ENCODE data around the gene C16orf92.

Gene C16orf92

DNA sequence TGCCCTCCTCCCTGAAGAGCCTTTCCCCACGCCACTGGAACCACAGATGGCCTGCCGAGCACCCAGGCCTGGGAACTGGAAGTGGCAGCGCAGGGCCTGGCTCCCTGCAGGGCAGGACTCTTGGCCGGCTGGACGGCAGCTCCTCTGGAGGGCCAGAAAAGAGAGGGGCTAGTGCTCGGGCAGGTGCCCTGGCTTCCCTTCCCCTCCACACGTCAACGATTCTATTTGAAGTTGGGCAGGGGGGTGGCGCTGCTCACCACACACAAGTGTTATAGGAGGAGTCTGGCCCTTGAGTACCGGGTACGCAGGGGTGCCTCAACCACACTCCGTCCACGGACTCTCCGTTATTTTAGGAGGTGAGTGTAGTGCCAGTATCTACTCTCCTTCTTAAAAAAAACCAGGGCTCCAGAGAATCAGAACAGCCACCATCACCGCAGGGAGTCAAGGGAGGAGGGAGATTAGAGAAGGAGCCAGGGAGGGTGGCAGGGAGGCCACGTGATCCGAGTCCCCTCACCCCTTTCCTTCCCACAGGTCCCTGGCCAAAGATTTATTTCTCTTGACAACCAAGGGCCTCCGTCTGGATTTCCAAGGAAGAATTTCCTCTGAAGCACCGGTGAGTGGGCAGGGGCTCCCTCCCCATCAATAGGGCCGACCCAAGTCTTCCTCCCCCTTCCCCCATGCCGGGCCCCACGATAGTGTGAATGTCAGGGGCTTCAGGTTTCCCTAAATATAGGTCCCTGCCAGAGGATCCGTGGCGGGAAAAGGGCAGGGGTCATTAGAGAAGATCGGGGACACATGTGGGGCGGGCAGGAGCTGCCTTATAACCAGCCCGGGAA, 41.1 kb downstream of the C16orf92 start:
- peak overlapping the region; percentile 98 for H3K4me3 ChIP-seq (ENCODE audit: low read depth, low read length)
- DNase-seq (ENCODE audit: low read depth) = no peak
- TF ChIP-seq, protein P1, sequence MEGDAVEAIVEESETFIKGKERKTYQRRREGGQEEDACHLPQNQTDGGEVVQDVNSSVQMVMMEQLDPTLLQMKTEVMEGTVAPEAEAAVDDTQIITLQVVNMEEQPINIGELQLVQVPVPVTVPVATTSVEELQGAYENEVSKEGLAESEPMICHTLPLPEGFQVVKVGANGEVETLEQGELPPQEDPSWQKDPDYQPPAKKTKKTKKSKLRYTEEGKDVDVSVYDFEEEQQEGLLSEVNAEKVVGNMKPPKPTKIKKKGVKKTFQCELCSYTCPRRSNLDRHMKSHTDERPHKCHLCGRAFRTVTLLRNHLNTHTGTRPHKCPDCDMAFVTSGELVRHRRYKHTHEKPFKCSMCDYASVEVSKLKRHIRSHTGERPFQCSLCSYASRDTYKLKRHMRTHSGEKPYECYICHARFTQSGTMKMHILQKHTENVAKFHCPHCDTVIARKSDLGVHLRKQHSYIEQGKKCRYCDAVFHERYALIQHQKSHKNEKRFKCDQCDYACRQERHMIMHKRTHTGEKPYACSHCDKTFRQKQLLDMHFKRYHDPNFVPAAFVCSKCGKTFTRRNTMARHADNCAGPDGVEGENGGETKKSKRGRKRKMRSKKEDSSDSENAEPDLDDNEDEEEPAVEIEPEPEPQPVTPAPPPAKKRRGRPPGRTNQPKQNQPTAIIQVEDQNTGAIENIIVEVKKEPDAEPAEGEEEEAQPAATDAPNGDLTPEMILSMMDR (IDR thresholded peaks at IDR 0.05; ENCODE audit: control insufficient read depth, extremely low read depth, insufficient read depth) = peak; percentile 41

- no peak for DNase-seq (ENCODE audit: low read depth)
- H3K4me3 ChIP-seq (ENCODE audit: low read depth, low read length) = peak overlapping the region; percentile 98
- TF ChIP-seq, protein P1 (IDR thresholded peaks at IDR 0.05; ENCODE audit: control insufficient read depth, extremely low read depth, insufficient read depth) = no peak
These were observed 41.7 kb downstream of the C16orf92 start for GRCh38 chr16:30064729-30065101.

GRCh38 chr16:30065102-30065942, 42.3 kb downstream of the C16orf92 start, which contains the start of gene ALDOA:
TSS of gene ALDOA (plus strand) at chr16:30065760. CDS start at chr16:30066898, 1,138 bp downstream.
- DNase-seq (ENCODE audit: low read depth) = peak; percentile 91
- TF ChIP-seq, protein P1 (IDR thresholded peaks at IDR 0.05; ENCODE audit: control insufficient read depth, extremely low read depth, insufficient read depth) = 0 out of 2 replicates have a peak, but pooled peaks have one; percentile 6
- H3K4me3 ChIP-seq (ENCODE audit: low read depth, low read length) = peak within 1 kb of the TSS; percentile 98

GRCh38 chr16:30065943-30066760, 43.2 kb downstream of the C16orf92 start:
- peak overlapping the region; percentile 98 for H3K4me3 ChIP-seq (ENCODE audit: low read depth, low read length)
- no peak for DNase-seq (ENCODE audit: low read depth)
- TF ChIP-seq, protein P1 (IDR thresholded peaks at IDR 0.05; ENCODE audit: control insufficient read depth, extremely low read depth, insufficient read depth) = no peak

GRCh38 chr16:30066761-30067583, 44.0 kb downstream of the C16orf92 start:
- TF ChIP-seq, protein P1 (IDR thresholded peaks at IDR 0.05; ENCODE audit: control insufficient read depth, extremely low read depth, insufficient read depth) = no peak
- DNase-seq (ENCODE audit: low read depth) = no peak
- peak overlapping the region; percentile 98 for H3K4me3 ChIP-seq (ENCODE audit: low read depth, low read length)

- DNase-seq (ENCODE audit: low read depth) = no peak
- H3K4me3 ChIP-seq (ENCODE audit: low read depth, low read length) = peak overlapping the region; percentile 98
- TF ChIP-seq, protein P1 (IDR thresholded peaks at IDR 0.05; ENCODE audit: control insufficient read depth, extremely low read depth, insufficient read depth) = no peak
These were observed 44.6 kb downstream of the C16orf92 start for GRCh38 chr16:30067584-30067916.
